ENCODE results near the gene FOLR3. TPM values are rescaled to one million over a fixed set of nuclear protein-coding genes. Genes with fewer than 3 reads are reported as not detected.
"Not testable (repeated sequence)": the region's sequence is repeated elsewhere in the genome, so short reads cannot be mapped to it uniquely, and the experiment has no call there.

The FOLR3 gene
- total RNA-seq (2021; fragmentation: NEBNext Ultra II Directional; extraction: Animal tissue kit (Norgen Biotek cat#: 25700)) = 10 to 100 TPM in 4 of 6 experiments, 1 to 10 TPM in 2; 9.1 to 13.7 (median 10.9) TPM
- long read RNA-seq, transcript FOLR3-206 (6 exons, 749 nt) = major isoform, 6 of 9 reads
- long read RNA-seq, partial matches to known transcripts = 1 of 9 reads
- long read RNA-seq, other reads (novel, unspliced or antisense) = 2 of 9 reads

DNA sequence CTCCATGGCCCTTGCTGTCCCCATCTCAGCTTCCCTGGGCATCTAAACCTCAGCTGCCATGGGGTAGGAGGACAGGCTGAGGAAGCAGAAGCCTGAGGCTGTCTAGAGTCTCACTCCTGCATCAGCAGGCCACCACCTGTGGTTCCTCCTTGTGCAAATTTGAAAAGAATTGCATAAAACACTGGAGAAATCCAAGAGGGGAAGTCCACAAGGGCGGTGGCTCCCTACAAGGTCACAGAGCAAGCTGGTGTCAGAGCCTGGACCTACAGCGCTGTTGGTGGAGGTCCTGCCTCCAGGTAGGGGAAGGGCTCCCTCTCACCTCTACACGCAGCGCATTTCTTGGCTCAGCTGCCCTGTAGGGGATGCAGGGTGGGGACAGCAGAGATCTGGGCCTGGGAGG is at the start of gene FOLR3:
Gene FOLR3, plus strand, starts transcription at position 253 of the 400 bp plus-strand sequence. CDS start 228 bp downstream, outside the sequence.
- not testable (repeated sequence) for H3K27me3 Mint-ChIP-seq (ENCODE audit: insufficient read depth); DNase-seq; H3K4me3 Mint-ChIP-seq
- Mint-ChIP-seq H3K36me3 (ENCODE audit: low read depth) (peaks cover 13% of the 10 kb centered on the region; the same call in 1 of the 2 replicates), H3K9me3 (peaks cover 12% of the 10 kb centered on the region; the same call in 1 of the 2 replicates), H3K4me1 (ENCODE audit: low read depth) (peaks cover 42% of the 10 kb centered on the region), H3K27ac (peak within 1 kb of the TSS; percentile 67; the same call in 1 of the 2 replicates)

DNA sequence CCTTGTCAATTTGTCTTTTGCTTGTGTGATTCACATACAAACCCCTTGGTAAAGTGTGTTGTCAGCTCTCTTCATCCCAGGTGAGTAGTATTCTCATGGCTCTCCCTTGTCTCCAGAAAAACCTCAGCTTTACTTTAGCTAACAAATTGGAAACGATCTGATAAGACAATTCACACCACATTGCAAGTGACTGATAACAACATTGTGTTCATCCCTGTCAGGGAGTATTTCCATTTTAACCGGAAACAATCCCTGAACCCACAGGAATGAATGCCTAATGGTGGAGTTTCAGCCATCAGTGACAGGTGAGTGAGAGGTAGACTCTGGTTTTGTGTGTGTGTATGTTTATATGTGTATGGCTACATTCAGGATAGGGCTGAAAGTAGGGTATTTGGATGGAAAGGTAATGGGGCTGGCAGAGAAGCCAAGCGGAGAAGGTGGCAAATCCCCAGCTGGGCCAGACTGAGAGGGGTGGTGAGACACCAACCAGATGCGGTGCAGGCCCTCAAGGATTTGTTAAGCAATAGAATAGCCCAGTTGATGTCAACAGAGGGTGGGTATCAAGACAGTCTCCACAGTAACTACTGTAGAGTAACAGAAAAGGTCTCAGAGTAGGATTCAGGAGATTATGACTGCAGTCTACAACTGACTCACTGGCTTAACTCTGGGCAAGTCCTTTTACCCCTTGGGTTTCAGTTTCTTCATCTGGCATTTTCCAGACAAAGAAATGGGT is 47.3 kb upstream of the FOLR3 start:
- DNase-seq = no peak

DNA sequence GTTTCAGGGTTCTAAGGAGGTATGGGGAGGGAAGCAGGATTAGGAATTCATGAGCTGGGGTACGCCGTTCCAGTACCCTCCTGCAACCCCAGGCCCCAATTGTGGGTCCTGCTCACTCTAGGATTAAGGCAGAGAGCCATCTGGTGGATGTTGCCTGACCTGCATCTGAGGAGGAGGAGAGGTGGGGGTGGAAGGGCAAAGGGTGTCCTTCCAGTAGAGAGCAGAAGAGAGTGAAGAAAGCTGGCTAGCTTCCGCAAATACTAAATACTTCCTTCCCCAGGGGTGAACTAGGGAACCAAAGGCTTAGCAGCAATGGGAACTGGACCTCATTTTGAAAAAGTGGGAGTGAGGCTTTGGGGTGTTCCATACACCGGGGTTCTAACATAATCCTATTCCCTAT is 44.2 kb upstream of the FOLR3 start:
- TF ChIP-seq, protein P1, sequence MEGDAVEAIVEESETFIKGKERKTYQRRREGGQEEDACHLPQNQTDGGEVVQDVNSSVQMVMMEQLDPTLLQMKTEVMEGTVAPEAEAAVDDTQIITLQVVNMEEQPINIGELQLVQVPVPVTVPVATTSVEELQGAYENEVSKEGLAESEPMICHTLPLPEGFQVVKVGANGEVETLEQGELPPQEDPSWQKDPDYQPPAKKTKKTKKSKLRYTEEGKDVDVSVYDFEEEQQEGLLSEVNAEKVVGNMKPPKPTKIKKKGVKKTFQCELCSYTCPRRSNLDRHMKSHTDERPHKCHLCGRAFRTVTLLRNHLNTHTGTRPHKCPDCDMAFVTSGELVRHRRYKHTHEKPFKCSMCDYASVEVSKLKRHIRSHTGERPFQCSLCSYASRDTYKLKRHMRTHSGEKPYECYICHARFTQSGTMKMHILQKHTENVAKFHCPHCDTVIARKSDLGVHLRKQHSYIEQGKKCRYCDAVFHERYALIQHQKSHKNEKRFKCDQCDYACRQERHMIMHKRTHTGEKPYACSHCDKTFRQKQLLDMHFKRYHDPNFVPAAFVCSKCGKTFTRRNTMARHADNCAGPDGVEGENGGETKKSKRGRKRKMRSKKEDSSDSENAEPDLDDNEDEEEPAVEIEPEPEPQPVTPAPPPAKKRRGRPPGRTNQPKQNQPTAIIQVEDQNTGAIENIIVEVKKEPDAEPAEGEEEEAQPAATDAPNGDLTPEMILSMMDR (IDR thresholded peaks at IDR 0.05) = peak; percentile 87
- DNase-seq = no peak
- peaks cover 20% of the 10 kb centered on the region for H3K4me1 Mint-ChIP-seq (ENCODE audit: low read depth)
- peak overlapping the region; percentile 61 for H3K27ac Mint-ChIP-seq
- H3K4me3 Mint-ChIP-seq = no peak overlapping the region
- no peaks in the 10 kb centered on the region for H3K27me3 Mint-ChIP-seq (ENCODE audit: insufficient read depth)
- H3K9me3 Mint-ChIP-seq = no peaks in the 10 kb centered on the region
- H3K36me3 Mint-ChIP-seq (ENCODE audit: low read depth) = peaks cover 10% of the 10 kb centered on the region

More for the DNA sequence above, 47.3 kb upstream of the FOLR3 start:
- Mint-ChIP-seq H3K27ac (peak overlapping the region; percentile 20; the same call in 1 of the 2 replicates), H3K9me3 (no peaks in the 10 kb centered on the region), H3K36me3 (ENCODE audit: low read depth) (peaks cover 5% of the 10 kb centered on the region), H3K4me1 (ENCODE audit: low read depth) (peaks cover 34% of the 10 kb centered on the region), H3K27me3 (ENCODE audit: insufficient read depth) (peaks cover 2% of the 10 kb centered on the region; the same call in 1 of the 2 replicates), H3K4me3 (no peak overlapping the region)
- TF ChIP-seq, protein P1 (IDR thresholded peaks at IDR 0.05) = no peak

DNA sequence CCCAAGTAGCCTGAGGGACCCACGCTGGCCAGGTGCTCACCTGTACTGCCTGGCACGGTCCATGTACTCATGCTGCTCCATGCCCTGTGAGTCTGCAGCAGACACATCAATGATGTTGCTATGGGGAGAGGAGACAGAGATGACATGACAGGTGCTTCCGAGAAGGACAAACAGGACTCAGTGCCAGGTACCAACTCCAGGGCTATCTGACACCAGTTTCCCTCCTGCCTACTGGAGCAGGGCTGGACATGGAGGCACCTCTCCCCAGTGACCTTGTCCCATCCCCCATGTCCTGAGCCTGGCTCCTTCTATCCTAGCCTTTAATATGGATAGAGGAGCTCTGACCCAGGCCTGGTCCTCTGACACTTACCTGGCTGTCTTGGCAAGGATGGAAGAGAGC is 36.8 kb upstream of the FOLR3 start:
- Mint-ChIP-seq H3K4me3 (no peak overlapping the region), H3K27me3 (ENCODE audit: insufficient read depth) (peaks cover 6% of the 10 kb centered on the region), H3K4me1 (ENCODE audit: low read depth) (peaks cover 31% of the 10 kb centered on the region), H3K27ac (no peak overlapping the region), H3K9me3 (0 out of 2 replicates have a peak, but pooled peaks cover 4% of the 10 kb centered on the region), H3K36me3 (ENCODE audit: low read depth) (peaks cover 48% of the 10 kb centered on the region)
- TF ChIP-seq, protein P1 (IDR thresholded peaks at IDR 0.05) = no peak
- DNase-seq = no peak

DNA sequence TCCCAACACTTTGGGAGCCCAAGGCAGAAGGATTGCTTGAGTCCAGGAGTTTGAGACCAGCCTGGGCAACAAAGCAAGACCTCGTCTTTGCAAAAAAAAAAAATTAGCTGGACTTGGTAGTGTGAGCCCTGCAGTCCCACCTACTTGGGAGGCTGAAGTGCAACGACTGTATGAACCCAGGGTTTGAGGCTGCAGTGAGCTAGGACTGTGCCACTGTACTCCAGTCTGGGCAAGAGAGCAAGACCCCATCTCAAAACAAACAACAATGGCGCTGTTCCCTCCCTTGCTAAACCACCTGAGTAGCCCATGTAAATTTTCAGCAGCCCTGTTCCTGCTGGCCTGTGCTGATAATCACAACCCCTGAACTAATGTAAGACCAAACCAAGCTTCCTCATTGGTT is 35.5 kb upstream of the FOLR3 start:
- Mint-ChIP-seq H3K4me1 (ENCODE audit: low read depth) (peaks cover 38% of the 10 kb centered on the region), H3K4me3 (no peak overlapping the region), H3K27me3 (ENCODE audit: insufficient read depth) (peaks cover 6% of the 10 kb centered on the region), H3K9me3 (0 out of 2 replicates have a peak, but pooled peaks cover 4% of the 10 kb centered on the region), H3K36me3 (ENCODE audit: low read depth) (peaks cover 49% of the 10 kb centered on the region), H3K27ac (peak overlapping the region; percentile 94; the same call in 1 of the 2 replicates)
- TF ChIP-seq, protein P1 (IDR thresholded peaks at IDR 0.05) = no peak
- DNase-seq = no peak

DNA sequence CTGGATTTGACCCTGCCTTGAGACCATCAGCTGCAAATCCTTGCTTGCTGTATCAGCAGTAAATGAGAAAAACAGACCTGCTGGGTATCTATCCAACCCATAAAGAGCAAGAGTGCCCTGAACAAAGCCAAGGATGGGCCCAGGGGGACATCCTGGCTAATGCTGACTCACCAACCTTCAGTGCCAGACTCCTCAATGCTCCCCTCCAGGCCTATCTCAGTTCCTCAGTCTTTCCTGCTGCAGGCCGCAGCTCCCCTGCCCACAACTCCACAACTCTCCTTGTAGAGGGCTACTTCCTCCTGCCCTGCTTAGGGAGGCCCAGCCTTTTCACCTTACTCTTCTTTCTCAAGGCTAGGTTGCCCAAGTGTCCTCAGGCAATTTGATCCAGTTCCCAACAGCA is 35.1 kb upstream of the FOLR3 start:
- Mint-ChIP-seq H3K9me3 (0 out of 2 replicates have a peak, but pooled peaks cover 4% of the 10 kb centered on the region), H3K4me1 (ENCODE audit: low read depth) (peaks cover 38% of the 10 kb centered on the region), H3K4me3 (peak overlapping the region; percentile 21), H3K36me3 (ENCODE audit: low read depth) (peaks cover 46% of the 10 kb centered on the region), H3K27me3 (ENCODE audit: insufficient read depth) (peaks cover 6% of the 10 kb centered on the region), H3K27ac (peak overlapping the region; percentile 94)
- no peak for DNase-seq
- TF ChIP-seq, protein P1 (IDR thresholded peaks at IDR 0.05) = no peak
